ENCODE results near the gene USP20. TPM values are rescaled to one million over a fixed set of nuclear protein-coding genes. Genes with fewer than 3 reads are reported as not detected.

Gene USP20
- total and polyA plus RNA-seq, 4 donors, result 15.7 to 24.1 (median 21.4) TPM

- DNase-seq (no peak), ATAC-seq (ENCODE audit: insufficient read depth, low FRiP score) (no peak)
- Histone ChIP-seq H3K9ac (ENCODE audit: insufficient read depth in 1 of 2, low read length in 2 of 2) (no peak overlapping the region), H3K9me3 (ENCODE audit: control insufficient read depth in 4 of 4, insufficient read depth in 3 of 4, low read length in 3 of 4) (no peaks in the 10 kb centered on the region), H3K27ac (ENCODE audit: low read depth in 1 of 2, low read length in 1 of 2) (no peak overlapping the region), H3K4me1 (ENCODE audit: control insufficient read depth in 5 of 5, insufficient read depth in 5 of 5, low read length in 5 of 5) (peaks cover 0 to 3% (median 0%) of the 10 kb centered on the region in 5 donors), H3K27me3 (ENCODE audit: control insufficient read depth in 3 of 3, insufficient read depth in 3 of 3, low read length in 2 of 3) (no peaks in the 10 kb centered on the region), H3K36me3 (ENCODE audit: control insufficient read depth in 4 of 4, insufficient read depth in 4 of 4, low read length in 4 of 4) (peaks cover 5 to 25% (median 16%) of the 10 kb centered on the region in 4 donors), H3K4me3 (no peak overlapping the region)
- TF ChIP-seq, protein P1, sequence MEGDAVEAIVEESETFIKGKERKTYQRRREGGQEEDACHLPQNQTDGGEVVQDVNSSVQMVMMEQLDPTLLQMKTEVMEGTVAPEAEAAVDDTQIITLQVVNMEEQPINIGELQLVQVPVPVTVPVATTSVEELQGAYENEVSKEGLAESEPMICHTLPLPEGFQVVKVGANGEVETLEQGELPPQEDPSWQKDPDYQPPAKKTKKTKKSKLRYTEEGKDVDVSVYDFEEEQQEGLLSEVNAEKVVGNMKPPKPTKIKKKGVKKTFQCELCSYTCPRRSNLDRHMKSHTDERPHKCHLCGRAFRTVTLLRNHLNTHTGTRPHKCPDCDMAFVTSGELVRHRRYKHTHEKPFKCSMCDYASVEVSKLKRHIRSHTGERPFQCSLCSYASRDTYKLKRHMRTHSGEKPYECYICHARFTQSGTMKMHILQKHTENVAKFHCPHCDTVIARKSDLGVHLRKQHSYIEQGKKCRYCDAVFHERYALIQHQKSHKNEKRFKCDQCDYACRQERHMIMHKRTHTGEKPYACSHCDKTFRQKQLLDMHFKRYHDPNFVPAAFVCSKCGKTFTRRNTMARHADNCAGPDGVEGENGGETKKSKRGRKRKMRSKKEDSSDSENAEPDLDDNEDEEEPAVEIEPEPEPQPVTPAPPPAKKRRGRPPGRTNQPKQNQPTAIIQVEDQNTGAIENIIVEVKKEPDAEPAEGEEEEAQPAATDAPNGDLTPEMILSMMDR (IDR thresholded peaks at IDR 0.05; ENCODE audit: control extremely low read depth, extremely low read depth), result no peak
- WGBS, 2 donors, result 92 to 94% methylated on average over 20 of the region's 20 CpGs
Observed at GRCh38 chr9:129900263-129901027, 65.2 kb downstream of the USP20 start.

DNA sequence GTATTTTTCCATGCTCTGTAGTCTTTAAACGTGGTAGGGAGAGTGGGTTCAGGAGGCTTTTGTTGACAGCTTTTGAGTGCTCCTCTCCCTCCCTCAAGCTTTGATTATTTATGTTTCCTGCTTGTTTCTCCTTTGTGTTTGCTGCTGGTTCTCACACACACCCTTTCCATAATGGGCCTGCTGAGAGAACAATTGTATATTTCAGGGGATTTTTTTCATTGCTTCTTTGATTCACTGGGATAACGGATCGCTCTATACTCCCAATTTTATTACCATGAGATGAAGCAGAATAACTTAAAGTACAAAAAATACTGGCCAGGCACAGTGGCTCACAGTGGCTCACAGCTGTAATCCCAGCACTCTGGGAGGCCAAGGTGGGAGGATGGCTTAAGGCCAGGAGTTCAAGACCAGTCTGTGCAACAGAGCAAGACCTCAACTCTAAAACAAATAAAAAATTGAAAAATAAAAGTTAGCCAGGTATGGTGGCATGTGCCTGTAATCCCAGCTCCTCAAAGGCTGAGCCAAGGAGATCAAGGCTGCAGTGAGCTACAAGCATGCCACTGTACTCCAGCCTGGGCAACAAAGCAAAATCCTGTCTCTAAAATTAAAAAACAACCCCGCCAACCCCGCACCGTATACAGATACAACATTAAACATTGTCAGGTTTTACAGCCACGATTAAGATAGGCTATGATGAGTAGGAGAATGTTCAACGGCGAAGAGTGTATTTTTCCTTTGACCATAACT is 66.9 kb downstream of the USP20 start:
- 85 to 88% methylated on average over 9 of the region's 9 CpGs for WGBS, 2 donors
- no peak overlapping the region for H3K27ac ChIP-seq (ENCODE audit: low read depth in 1 of 2, low read length in 1 of 2)
- peaks cover 5 to 23% (median 16%) of the 10 kb centered on the region in 4 donors for H3K36me3 ChIP-seq (ENCODE audit: control insufficient read depth in 4 of 4, insufficient read depth in 4 of 4, low read length in 4 of 4)
- H3K27me3 ChIP-seq (ENCODE audit: control insufficient read depth in 3 of 3, insufficient read depth in 3 of 3, low read length in 2 of 3), result no peaks in the 10 kb centered on the region
- no peak for ATAC-seq (ENCODE audit: insufficient read depth, low FRiP score)
- no peak overlapping the region for H3K9ac ChIP-seq (ENCODE audit: insufficient read depth in 1 of 2, low read length in 2 of 2)
- DNase-seq, result no peak
- TF ChIP-seq, protein P1 (IDR thresholded peaks at IDR 0.05; ENCODE audit: control extremely low read depth, extremely low read depth), result no peak
- no peaks in the 10 kb centered on the region for H3K9me3 ChIP-seq (ENCODE audit: control insufficient read depth in 4 of 4, insufficient read depth in 3 of 4, low read length in 3 of 4)
- H3K4me1 ChIP-seq (ENCODE audit: control insufficient read depth in 5 of 5, insufficient read depth in 5 of 5, low read length in 5 of 5), result peaks cover 0 to 3% (median 0%) of the 10 kb centered on the region in 5 donors
- H3K4me3 ChIP-seq, result no peak overlapping the region

DNA sequence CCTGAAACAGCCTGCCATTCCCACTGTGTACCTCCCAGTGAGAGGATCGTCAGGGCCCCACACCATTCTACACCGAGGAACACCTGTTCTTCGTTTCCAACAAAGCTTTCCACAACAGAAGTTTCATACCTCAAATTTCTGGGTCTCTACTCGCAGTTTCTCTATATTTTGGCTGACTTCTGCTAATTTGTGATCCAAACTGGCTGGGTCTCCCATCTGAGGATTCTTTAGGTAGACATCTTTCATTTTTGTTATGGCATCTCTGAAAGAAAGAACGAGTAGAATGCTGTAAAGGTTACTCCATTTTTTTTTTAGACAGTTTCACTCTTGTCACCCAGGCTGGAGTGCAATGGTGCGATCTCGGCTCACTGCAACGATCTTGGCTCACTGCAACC is 67.5 kb downstream of the USP20 start:
- H3K36me3 ChIP-seq (ENCODE audit: control insufficient read depth in 4 of 4, insufficient read depth in 4 of 4, low read length in 4 of 4), result peaks cover 5 to 23% (median 19%) of the 10 kb centered on the region in 4 donors
- TF ChIP-seq, protein P1 (IDR thresholded peaks at IDR 0.05; ENCODE audit: control extremely low read depth, extremely low read depth), result no peak
- no peaks in the 10 kb centered on the region for H3K9me3 ChIP-seq (ENCODE audit: control insufficient read depth in 4 of 4, insufficient read depth in 3 of 4, low read length in 3 of 4)
- ATAC-seq (ENCODE audit: insufficient read depth, low FRiP score) (no peak), DNase-seq (no peak)
- no peak overlapping the region for H3K27ac ChIP-seq (ENCODE audit: low read depth in 1 of 2, low read length in 1 of 2)
- WGBS, 2 donors, result 89 to 94% methylated on average over 8 of the region's 8 CpGs
- no peaks in the 10 kb centered on the region for H3K27me3 ChIP-seq (ENCODE audit: control insufficient read depth in 3 of 3, insufficient read depth in 3 of 3, low read length in 2 of 3)
- no peak overlapping the region for H3K9ac ChIP-seq (ENCODE audit: insufficient read depth in 1 of 2, low read length in 2 of 2)
- no peak overlapping the region for H3K4me3 ChIP-seq
- H3K4me1 ChIP-seq (ENCODE audit: control insufficient read depth in 5 of 5, insufficient read depth in 5 of 5, low read length in 5 of 5), result peaks cover 0 to 3% (median 0%) of the 10 kb centered on the region in 5 donors

Measured in lung (tissue), 12 donors.